ENCODE measurements around the gene RXFP2.

DNA sequence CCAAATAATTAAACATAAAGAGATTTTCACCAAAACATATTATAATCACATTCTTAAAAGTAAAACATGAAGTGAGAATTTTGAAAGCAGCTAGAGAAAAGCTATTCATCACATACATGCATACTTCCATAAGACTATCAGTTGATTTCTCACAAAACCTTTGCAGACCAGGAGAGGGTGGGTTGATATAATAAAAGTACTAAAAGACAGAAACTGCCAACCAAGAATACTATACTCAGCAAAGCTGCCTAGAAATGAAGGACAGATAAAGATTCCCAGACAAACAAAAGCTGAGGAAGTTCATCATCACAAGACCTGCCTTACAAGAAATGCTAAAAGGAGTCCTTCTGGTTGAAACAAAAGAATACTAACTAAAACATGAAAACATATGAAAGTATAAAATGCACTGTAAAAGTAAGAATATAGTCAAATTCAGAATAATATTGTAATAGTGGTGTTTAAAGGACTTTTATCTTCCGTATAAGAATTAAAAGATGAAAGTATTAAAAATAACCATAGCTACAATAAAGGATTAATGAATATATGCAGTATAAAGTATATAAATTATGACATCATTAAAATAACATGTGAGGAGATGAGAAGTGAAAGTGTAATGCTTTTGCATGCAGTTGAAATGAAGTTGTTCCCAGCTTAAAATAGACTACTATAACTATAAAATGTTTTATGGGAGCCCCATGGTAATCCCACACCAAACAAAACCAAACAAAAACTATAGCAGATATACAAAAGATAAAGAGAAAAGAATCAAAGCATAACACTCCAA is 76.2 kb downstream of the RXFP2 start:
- no peak for TF ChIP-seq CTCF (IDR thresholded peaks at IDR 0.05)
- TF ChIP-seq POLR2A (IDR thresholded peaks at IDR 0.05), result no peak

All from testis (tissue), 2 donors.